Hematopoietic multipotent progenitor cell treated with erythropoietin and hydrocortisone succinate and interleukin-3 and kit ligand, for 4 days (in vitro differentiated cells): ENCODE measurements around the gene CHCHD3.
"Not testable (repeated sequence)": the region's sequence is repeated elsewhere in the genome, so short reads cannot be mapped to it uniquely, and the experiment has no call there.

ENCODE experiments used
- DNase-seq: peaks from one replicate; pipeline ENCODE4 v3.0.0-alpha.2; 2015

The CHCHD3 gene

DNA sequence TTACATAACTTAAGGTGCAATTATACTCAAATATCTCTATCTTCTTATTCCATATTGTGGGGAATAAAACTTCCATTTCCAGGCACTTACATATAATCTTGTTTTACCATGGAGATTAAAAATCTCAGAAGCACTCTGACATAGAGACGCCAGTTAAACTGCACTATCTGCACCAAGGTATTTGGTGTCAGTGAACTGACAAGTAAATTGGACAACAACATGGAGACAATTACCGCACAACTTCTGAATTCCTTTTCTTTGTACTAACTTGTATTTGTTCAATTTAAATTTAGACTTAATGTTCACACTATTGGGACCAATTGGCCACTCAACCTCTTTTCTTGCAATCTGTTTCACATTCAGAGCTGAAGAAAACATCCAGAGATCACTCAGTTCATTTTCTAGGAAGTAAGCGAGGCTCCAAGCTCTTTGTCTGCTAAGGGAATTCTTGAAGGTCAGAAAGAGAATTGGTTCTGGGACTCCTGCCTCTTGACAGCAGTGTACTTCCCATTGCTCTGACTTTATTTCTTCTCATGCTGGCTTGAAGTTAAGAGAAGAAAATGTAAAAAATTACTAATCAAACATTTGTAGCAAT, 184.7 kb downstream of the CHCHD3 start:
- DNase-seq, result no peak

DNA sequence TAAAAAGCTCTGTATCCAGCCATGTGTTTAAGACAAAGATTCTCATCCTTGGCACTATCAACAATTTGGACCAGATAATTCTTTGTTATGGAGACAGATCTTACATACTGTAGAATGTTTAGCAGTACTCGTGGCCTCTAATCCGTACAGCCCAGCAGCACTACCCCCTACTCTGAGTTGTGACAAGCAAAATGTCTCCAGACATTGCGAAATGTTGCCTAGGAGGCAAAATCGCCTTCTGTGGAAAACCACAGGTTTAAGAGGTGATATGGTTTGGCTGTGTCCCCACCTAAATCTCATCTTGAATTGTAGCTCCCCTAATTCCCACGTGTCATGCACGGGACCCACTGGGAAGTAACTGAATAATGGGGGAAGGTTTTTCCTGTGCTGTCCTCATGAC, 186.7 kb downstream of the CHCHD3 start:
- peak; percentile 6 for DNase-seq

DNA sequence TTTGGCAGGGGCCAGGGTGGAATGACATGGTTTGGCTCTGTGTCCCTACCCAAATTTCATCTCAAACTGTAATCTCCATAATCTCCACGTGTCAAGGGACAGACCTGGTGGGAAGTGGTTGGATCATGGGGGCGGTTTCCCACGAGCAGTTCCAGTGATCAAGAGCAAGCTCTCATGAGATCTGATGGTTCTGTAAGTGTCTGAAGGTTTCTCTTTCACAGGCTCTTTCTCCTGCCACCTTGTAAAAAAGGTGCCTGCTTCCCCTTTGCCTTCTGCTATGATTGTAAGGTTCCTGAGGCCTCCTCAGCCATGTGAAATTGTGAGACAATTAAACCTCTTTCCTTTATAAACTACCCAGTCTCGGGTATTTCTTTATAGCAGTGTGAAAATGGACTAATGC, 188.3 kb downstream of the CHCHD3 start:
- no peak for DNase-seq

DNA sequence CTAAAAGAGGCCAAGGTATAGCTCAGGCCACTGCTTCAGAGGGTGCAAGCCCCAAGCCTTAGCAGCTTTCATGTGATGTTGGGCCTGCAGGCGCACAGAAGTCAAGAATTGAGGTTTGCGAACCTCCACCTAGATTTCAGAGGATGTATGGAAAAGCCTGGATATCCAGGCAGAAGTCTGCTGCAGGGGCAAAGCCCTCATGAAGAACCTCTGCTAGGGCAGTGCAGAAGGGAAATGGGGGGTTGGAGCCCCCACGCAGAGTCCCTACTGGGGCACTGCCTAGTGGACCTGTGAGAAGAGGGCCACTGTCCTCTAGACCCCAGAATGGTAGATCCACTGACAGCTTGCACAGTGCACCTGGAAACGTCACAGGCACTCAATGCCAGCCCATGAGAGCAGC, 189.1 kb downstream of the CHCHD3 start:
- not testable (repeated sequence) for DNase-seq

DNA sequence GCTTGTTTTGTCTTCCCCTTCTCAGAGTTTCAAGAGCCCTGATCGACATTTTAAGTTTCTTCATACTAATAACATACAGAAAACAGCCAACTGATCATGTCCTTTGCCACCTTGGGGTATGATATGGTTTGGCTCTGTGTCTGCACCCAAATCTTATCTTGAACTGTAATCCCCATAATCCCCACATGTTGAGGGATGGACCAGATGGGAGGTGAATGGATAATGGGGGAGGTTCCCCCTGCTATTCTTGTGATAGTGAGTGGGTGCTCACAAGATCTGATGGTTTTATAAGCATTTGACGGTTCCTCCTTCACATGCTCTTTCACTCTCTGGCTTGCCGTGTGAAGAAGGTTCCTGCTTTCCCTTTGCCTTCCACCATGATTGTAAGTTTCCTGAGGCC, 190.3 kb downstream of the CHCHD3 start:
- no peak for DNase-seq

DNA sequence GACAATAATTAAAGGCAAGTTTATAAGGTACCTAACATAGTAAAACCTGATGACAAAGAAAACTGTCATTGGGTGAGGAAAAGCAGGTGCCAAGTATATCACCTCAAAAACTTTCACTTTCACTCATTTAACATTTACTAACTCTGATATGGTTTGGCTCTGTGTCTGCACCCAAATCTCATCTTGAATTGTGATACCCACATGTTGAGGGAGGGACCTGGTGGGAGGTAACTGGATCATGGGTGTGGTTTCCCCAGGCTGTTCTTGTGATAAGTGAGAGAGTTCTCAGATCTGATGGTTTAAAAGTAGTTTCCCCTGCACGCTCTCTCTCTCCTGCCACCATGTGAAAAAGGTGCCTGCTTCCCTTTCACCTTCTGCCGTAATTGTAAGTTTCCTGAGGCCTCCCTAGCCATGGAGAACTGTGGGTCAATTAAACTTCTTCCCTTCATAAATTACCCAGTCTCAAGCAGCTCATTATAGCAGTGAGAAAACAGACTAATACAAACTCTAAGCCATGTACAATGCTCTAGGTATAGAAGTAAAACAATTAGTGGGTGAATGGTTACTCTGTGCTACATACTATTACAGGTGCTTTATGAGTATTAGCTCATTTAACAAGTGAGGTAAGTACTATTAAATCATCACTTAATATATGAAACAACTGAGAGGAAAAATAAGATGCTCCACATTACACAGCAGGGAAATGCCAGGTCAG, 199.0 kb downstream of the CHCHD3 start:
- DNase-seq, result peak; percentile 65

DNA sequence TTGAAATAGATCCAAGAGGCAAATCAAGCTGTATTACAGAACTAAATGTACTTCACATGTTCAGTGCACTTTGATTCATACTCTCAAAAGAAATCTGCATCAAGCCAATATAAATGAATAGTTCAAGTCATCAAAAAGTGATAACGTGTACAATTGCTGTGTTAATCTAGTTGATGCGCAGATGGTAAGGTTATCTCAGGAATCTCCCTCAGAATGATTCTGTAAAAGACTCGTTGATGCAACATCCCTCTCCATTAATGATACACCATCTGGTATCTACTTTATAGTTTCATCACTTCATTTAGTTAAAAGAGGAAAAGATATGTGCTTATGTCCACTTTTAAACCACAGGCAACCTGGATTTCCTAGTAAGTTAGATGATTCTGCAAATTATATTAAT, 200.6 kb downstream of the CHCHD3 start:
- DNase-seq, result no peak

DNA sequence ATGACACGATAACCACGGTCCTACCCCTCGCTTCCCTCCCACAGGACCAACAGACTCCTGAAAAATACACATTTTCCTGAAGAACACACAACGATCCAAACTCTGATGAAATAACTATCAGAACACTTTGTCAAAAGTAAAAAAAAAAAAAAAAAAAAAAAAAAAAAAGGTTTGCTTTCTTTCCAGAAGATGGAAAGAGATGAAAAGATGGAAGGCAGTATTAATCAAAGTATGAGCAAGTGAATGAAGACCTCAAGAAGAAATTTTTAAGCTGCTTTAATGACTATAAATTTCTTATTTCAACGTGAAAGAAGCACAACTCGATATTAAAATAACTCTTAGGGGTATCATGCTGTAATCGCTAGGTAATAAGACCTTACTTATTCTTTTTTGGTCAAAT, 202.3 kb downstream of the CHCHD3 start:
- no peak for DNase-seq

DNA sequence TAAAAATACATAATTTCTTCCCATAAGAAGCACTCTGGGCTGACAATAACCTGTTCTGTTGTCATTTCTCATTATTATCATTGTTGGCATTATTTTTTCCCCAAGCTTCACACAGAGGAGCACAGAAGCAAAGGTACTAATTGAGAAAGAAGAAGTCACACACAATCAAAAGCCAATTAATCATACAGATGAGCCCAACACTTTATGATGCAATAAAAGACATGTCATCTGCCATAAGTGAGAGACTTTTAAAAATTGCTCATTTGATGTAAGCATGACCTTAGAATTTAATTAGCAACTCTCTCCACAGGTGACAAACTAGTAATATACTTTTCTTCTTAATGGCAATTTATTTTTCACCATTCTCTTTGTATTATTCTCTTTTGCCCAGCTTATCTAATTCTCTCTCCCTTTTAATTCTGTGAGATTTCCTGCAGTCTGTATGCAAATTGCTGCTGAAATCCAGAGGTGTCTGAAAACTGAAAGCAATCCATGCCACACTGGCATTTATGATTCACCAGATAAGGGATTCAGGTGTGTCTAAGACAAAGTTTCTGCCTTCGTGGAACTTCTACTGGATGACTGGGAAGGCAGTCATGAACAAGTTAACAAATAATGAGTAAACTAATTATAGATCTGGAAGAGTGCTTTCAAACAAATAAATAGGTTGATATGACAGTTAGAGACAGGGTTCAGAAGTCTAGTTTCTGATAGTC, 203.5 kb downstream of the CHCHD3 start:
- DNase-seq, result no peak

DNA sequence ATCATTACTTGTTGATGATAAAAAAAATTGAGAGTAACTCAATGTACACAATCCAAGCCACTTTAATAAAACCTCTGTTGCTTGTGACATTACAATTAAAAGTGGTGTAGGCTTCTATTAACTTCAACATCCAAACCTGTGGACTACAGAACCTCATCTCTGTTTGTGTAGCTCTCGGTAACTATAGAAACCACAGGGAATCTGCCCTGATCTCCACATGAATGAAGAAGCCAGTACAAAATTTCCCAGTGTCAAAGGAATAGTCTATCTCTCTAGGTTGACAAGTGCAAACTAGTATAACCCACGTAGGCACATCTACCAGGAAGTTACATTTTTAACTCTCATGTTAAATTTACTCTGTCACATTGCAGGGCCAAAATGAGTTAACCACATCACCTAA, 204.3 kb downstream of the CHCHD3 start:
- DNase-seq, result no peak

DNA sequence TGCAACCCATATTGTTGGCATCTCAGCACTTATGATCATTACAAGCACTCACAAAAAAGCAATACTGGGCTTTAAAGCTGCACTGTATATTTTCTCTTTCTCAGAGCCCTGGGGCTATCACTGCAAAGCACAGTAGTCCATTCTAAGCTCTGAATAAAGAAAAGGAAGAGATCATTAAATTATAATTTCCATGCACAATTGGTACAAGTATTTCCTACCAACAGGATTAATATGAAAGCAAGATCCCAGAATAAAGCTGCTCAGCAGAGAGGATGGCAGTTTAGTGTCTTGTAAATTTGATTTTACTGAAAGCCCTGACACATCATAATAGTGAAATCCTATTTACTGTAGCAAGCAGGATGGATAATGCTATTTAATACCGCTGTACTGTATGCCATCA, 205.3 kb downstream of the CHCHD3 start:
- no peak for DNase-seq

DNA sequence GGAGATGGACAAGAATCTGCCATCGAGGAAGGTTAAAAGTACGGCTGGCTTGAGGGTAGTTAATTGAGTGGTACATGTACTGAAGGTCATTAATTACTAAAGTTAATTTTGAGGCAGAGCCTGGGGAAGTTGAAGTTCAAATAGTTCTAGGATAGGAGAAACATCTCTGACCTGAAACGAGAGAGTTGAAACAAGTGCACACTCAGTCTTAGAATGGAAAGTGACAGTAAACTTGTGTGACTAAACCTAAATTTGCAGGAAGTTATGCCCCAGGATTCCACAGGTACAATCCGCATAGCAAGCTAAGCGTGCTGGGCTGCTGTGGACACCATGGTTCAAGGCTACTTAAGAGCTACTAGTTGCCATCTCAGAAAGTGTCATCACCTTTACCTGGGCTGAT, 209.9 kb downstream of the CHCHD3 start:
- no peak for DNase-seq

DNA sequence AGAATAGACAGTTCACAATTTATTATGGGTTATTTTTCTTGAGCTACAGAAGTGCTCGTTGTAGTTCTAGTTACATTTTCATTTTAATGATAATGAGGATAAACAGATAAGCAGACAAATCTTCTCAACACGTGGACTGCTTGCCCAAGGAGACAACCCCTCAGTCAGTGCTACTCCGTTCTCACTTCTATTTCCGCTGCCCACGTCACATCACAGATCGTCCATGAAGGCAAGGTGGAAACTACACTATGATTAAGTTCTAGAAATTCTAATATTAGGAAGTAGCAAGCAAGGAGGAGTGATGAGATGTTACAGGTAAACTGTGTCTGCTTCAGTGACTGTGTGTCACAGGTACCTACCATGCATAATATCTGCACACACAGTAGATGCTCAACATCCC, 210.5 kb downstream of the CHCHD3 start:
- no peak for DNase-seq

DNA sequence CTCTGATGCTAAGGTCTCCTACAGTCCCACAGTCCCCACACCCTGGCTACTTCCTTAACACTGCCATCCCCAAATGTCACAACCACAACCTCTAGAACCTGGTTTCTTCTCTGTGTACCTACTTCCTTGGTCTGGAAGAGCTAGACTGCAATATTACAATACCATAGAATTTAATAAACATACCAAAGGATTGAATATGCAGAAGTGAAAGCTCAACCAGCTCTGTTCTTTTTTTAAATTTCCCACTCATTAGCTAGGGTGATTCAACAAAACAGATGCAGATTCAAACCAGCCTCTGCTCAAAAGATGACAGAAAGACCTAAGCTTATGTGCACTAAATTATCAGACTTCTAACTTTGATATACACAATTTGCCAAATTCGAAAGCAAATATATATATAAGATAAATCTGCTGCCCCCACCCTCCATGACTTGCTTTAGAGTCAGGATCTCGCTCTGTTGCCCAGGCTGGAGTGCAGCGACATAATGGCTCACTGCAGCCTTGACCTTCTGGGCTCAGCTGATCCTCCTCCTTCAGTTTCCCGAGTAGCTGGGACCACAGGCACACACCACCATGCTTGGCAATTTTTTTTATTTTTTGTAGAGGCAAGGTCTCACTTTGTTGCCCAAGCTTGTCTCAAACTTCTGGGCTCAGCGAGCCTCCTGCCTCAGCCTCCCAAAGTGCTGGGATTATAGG, 212.6 kb downstream of the CHCHD3 start:
- DNase-seq, result no peak

DNA sequence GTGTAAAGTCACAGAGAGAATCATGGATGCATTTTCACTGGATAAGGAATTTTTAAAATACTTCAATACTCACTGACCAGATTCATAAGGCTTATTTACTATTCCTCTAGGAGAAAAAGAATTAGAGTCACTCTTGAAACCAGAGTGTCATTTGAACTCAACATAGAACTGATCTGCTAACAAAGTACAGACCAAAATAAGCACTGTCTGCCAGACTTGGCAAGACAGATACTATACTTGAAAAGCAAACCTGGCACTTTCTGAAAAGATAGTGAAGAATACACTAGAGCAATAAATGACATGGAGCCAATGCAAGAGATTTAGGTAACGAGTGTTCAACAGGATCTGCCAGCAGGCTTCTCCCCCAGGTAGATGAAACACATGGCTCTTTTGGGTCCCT, 215.3 kb downstream of the CHCHD3 start:
- DNase-seq, result no peak

DNA sequence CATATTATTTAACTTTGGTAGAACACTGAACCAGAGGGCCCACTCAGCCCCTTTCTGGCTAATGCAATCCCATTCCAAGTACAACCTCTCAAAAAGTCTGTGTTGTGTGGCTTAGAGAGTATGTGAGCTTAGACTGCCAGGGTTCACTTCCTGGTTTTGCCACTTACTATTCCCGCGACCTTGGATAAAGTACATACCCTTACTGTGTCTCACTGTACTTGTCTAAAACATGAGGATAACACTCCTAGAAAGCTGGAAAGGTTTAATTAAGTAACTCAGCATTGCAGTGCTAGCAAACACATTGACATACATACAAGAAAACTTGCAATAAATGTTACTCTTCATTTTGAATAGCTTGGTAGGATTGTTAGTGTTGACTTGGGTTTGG, 215.8 kb downstream of the CHCHD3 start:
- no peak for DNase-seq

DNA sequence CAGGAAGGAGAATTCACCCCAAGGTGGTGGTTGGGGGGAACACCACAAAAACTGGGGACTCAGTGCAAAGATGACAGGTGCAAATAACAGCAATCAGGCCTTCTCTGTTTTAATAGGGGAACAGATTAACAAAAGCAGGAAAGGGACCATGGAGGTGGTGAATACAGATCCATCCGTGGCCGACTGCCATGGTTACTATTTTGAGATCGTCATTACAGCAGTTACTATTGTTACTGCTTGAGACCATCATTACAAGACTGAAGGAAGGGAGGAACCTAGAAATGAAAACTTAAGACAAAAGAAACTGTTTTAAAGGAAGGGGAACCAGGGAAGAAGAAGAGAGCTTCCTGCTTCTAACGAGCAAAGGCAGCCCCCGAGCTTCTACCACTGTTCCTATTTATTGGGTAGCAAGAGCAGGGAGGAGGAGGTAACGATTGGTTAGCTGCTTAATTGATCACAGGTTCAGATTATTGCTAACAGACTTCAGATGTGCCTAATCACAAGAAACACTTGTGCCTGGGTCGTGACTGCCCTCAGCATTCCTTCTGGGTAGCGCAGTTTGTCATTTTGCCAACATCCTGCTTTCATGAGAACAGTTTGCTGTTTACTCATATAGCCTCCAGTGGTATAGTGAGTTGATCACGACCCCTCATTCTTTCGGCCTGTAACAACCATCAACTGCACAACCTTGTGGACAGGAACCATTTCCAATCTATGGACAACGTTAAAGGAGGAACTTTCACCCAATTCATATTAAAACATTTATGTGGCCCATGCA, 216.3 kb downstream of the CHCHD3 start:
- no peak for DNase-seq

DNA sequence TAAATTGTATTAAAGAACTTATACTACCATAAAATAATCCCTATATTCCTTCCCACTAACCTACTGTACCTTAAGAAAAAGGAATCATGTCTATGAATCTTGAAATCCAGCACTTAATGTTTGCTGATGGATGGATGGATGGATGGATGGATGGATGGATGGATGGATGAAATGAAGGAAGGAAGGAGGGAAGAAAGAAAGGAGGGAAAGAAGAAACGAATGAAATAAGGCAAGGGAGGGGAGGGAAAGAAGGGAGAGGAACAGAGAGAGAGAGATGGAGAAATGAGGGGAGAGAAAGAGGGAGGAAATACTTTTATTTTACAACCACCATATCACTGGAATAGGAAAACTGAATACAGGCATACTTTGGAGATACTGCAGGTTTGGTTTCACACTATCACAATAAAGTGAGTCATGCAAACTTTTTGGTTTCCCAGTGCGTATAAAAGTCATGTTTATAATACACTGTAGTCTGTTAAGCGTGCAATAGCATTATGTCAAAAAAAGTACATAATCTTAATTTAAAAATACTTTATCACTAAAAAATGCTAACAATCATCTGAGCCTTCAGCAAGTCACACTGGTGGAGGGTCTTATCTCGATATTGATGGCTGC, 219.8 kb downstream of the CHCHD3 start:
- DNase-seq, result no peak

DNA sequence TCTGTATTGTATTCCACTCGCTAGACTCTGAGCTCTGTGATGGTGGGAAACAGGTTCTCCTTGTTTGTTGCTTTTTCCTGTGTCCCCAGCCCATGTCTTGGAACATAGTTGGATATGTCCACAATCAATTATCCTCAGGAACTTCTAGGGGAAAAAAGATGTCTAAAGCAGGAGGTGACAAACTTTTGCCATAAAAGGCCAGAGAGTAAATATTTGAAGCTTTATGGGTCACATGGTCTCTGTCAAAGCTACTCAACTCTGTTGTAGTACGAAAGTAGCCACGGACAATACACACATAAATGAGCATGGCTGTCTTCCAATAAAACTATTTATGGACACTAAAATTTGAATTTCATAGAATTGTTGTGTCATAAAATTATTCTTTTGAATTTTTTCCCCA, 220.5 kb downstream of the CHCHD3 start:
- no peak for DNase-seq

DNA sequence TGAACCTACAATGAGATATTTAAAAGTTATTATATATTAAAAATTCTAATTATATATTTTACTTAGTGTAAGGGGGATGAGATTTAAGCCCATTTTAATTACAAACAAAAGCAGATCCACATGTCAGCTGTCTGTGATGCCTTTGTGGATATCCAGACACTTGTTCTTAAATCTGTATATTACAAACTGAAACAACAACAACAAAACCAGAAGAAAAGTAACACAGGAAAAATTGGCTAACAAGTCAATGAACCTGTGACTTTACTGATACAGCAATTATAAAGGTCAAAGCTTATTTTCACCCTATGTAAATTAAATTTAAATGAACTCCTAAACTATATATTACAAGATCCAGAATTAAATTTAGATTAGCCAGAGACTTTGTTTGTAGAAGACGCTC, 222.7 kb downstream of the CHCHD3 start:
- DNase-seq, result no peak

DNA sequence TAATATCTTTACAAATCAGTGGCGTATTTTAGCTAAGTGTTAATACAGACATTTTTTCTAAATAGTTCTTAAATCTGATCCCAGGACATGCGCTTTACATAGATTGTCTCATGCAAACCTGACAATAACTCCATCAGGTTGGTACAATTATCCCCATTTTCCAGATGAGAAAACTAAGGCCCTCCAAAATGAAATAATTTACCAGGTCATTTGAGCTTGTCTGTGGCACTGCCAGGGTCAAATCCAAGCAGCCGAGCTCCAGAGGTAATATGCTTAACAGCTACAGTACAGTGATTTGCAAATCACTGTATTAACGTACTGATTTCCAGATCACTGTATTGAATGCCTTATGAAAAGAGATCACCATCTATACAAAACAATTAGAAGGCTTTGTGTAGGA, 223.1 kb downstream of the CHCHD3 start:
- no peak for DNase-seq

DNA sequence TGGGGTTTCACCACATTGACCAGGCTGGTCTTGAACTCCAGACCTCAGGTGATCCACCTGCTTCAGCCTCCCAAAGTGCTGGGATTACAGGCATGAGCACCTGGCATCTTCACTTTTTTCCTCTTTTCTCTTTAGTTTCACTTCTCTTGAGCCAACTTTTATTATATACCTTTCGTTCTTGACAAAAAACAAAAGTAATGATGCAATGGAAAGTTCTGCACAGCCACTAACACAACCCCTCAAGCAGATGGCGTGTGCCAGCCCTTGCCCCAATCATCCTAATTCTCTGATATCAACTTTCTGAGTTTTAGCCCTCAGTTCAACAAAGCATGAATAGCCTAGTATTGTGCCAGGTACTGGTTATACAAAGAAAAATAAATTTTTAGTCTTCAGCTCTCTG, 223.6 kb downstream of the CHCHD3 start:
- DNase-seq, result no peak

DNA sequence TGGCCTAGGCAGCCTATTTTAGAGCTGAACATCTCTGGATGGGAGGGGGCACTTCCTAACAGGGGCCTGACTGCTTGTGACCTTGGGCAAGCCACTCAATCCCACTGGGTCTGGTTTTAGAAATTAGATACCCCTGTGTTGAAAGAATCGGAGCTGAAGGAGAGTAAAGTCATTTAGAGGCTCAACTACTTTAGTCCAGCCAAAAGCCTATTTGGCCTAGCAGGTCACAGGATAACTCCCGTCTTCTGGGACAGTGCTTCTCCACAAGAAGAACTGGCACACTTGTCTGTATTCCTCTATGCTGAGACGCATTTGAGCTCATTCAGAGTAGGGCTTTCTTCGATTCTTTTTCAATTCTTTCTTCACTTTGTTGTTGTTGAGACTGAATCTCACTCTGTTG, 224.2 kb downstream of the CHCHD3 start:
- no peak for DNase-seq
